Femur (tissue), 1 donor: Measurements from ENCODE around the gene GRIN2D.

Experiments used
- DNase-seq: peaks from one replicate; pipeline ENCODE4 v3.0.0-alpha.2; 2017

The GRIN2D gene

DNA sequence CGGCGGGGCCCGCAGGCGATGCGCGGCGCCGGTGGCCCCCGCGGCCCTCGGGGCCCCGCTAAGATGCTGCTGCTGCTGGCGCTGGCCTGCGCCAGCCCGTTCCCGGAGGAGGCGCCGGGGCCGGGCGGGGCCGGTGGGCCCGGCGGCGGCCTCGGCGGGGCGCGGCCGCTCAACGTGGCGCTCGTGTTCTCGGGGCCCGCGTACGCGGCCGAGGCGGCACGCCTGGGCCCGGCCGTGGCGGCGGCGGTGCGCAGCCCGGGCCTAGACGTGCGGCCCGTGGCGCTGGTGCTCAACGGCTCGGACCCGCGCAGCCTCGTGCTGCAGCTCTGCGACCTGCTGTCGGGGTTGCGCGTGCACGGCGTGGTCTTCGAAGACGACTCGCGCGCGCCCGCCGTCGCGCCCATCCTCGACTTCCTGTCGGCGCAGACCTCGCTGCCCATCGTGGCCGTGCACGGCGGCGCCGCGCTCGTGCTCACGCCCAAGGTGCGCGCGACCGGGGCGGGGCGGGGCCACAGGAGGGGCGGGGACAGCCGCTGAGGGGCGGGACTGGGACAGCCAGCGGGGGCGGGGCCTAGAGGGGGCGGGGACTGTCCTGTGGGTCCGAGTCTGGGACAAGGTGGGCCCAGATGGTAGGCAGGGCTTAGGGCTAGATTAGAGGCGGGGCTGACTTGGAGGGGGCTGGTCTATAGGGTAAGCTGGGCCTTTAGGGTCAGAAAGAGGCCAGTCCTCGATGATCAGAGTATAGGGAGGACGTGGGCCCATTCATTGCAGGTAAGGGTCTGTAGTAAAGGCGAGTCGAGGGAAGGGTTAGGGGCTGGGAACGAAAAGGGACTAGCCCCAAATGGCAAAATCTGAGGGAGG, 5.1 kb downstream of the GRIN2D start:
- peak; percentile 90 for DNase-seq

DNA sequence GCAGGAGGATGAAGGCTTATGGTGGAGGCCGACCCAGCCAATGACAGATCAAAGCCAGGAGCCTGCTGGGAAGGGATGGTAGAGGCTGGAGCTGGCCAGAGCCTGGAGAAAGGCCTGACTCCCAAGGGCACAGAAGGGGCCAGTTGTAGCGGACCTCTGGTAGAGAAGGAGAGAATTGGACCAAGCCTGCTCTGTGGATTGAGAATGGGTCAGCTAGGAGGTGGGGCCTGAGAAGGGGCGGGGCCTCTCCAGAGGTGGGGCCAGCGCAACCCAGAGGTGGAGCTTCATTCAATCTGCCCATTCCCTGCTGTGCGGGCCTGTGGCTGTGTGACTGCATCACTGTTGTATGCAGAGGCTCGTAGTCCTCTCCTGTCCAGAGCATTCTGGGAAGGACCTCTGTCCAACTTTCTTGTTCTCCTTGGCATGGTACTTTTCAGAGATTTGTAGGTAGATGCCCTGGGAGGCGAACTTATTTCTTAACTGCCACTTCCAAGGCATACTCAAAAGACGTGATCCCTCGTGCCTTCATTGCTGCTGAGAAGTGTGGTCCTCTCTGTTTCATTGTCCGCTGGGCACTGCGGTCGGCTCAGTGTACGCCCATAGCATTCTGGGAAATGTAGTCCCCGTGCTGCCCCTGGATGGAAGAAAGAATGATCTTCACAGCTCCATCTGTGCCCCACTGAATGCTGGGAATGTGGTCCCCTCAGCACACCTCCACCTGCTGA, 6.7 kb downstream of the GRIN2D start:
- peak; percentile 55 for DNase-seq

- DNase-seq = no peak
Measured at GRCh38 chr19:48401287-48401686, 7.8 kb downstream of the GRIN2D start.

- DNase-seq = peak; percentile 68
Measured at GRCh38 chr19:48403606-48404005, 10.1 kb downstream of the GRIN2D start.

- no peak for DNase-seq
Measured at GRCh38 chr19:48405010-48405659, 11.7 kb downstream of the GRIN2D start.

GRCh38 chr19:48405850-48406249, 12.4 kb downstream of the GRIN2D start:
- no peak for DNase-seq

DNA sequence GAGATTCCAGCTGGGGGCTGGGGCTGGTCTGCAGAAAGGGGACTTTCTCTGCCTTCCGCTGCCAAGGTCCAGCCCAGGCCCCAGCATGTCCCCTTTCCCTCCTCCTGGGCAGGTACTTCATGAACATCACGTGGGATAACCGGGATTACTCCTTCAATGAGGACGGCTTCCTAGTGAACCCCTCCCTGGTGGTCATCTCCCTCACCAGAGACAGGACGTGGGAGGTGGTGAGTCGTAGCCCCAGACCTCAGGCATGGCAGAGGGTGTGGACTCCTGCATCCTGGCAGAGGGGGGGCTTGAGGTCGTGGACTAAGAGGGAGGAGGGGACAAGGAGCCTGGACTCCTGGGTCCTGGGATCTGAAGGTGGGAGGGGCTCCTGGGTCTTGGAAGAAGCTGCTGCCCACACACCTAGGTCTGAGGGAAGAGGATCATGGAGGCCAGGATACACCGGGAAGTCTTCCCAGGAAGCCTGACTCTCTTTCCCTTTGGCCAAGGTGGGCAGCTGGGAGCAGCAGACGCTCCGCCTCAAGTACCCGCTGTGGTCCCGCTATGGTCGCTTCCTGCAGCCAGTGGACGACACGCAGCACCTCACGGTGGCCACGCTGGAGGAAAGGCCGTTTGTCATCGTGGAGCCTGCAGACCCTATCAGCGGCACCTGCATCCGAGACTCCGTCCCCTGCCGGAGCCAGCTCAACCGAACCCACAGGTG, 20.6 kb downstream of the GRIN2D start:
- DNase-seq = no peak

GRCh38 chr19:48415395-48415794, 21.9 kb downstream of the GRIN2D start:
- peak; percentile 76 for DNase-seq

GRCh38 chr19:48415806-48416221, 22.3 kb downstream of the GRIN2D start:
- no peak for DNase-seq

DNA sequence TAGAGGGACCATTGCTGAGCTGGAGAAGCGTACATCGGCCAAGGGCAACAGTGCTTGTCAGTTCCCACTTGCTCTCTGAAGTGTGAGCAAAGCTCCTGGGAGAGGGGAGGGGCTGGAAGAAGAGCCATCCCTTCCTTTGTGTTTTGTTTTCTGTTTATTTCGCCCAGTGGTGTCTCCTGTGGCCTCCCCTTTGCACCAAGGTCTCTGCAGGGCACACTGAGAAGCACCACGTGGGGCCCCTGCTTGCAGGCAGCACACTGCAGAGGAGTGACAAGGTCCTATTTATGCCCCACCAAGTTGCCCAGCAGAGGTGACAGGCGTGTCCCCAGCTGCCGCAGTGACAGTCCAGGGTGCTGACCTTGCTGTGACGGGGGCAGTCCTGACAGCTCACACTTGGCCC, 24.0 kb downstream of the GRIN2D start:
- DNase-seq = no peak

DNA sequence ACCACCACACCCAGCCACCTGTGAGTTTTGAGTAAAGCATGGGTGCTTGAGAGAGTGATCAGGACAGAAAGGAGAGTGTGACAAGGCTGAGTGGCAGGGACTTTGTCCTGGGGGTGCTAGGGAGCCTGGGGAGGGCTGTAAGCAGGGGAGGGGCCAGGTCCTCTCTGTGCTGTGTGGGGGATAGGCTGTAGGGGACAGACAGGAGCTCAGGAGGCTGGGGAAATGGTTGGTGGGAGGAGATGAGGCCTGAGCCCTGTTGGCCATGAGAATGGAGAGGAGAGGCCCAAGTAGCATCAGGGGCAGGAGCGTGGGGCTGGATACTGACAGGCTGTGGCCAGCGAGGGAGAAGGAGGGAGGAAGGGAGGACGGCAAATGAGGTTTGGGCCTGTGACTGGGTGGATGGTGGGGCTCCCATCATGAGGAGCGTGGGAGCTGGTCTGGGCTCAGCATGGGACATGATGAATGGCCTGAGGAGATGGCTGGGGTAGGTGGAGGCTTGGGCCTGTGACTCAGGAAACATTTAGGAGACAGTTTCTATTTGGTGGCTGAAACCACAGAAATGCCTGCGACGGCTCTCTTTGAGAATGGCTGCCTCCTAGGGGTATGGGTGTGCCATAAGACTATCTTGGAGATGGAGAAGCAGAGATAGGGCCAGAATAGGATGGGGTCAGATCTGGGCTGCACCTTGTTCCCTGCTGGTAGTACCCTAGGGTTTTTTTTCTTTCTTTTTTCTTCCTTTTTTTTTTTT, 25.0 kb downstream of the GRIN2D start:
- no peak for DNase-seq

- peak; percentile 66 for DNase-seq
Measured at GRCh38 chr19:48419158-48419920, 25.9 kb downstream of the GRIN2D start.

- no peak for DNase-seq
Measured at GRCh38 chr19:48421548-48421947, 28.1 kb downstream of the GRIN2D start.

DNA sequence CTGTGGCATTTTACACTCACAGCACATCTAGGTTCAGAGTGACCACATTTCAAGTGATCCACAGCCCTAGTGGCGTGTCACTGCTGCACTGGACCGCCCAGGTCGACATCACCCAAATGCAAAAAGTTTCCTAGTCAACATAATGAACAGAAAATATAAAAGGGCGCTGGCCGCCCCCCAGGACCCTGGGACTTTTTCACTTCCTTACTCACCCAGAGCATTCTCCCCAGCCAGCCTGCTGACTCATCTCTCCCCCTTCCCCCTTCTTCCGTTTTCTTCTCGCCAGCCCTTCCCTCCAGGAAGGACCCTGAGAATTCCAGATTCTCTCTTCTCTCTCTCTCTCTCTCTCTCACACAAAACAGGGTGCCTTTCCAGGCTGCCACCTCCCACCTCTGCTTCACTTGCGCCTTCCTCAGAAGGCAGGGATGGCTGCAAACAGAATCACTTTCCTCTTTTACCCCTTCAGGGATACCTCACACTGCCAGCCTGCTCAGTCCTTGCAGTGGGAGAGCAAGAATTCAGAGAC, 31.3 kb downstream of the GRIN2D start:
- DNase-seq = peak; percentile 53

DNA sequence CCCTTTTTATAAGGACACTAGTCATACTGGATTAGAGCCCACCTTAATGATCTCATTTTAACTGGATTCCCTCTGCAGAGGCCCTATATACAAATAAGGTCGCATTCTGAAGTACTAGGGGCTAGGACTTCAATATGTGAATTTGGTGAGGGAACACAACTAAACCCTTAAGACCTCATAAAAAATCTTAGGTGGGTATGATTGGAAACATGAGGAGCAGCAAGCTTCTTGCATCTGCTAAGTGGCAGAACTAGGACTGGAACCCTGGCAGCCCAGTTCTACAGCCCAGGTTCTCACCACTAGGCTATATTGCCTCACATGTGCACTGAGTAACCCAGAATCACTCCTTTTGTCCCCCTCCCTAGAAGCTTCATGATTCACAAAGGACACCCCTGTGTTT, 35.2 kb downstream of the GRIN2D start:
- DNase-seq = no peak

GRCh38 chr19:48433337-48433736, 39.9 kb downstream of the GRIN2D start:
- no peak for DNase-seq

DNA sequence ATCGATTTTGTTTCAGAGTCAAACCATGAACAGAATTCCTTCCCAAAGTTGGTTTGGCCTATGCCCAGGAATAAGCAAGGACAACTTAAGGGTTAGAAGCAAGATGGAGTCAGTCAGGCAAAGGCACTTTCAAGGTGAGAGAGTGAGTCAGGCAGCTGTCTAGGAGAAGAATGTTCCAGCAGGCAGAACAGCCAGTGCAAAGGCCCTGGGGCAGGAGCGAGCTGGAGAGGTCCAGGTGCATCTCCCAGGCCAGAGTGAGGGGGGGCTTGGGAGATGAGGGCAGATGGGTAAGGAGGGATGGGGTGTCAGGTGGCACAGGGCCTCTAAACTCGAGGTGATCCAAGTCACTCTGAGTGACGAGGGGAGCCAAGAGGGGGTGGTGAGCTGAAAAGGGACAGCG, 43.1 kb downstream of the GRIN2D start:
- DNase-seq = no peak

- DNase-seq = no peak
Measured at GRCh38 chr19:48441360-48442050, 48.0 kb downstream of the GRIN2D start.

DNA sequence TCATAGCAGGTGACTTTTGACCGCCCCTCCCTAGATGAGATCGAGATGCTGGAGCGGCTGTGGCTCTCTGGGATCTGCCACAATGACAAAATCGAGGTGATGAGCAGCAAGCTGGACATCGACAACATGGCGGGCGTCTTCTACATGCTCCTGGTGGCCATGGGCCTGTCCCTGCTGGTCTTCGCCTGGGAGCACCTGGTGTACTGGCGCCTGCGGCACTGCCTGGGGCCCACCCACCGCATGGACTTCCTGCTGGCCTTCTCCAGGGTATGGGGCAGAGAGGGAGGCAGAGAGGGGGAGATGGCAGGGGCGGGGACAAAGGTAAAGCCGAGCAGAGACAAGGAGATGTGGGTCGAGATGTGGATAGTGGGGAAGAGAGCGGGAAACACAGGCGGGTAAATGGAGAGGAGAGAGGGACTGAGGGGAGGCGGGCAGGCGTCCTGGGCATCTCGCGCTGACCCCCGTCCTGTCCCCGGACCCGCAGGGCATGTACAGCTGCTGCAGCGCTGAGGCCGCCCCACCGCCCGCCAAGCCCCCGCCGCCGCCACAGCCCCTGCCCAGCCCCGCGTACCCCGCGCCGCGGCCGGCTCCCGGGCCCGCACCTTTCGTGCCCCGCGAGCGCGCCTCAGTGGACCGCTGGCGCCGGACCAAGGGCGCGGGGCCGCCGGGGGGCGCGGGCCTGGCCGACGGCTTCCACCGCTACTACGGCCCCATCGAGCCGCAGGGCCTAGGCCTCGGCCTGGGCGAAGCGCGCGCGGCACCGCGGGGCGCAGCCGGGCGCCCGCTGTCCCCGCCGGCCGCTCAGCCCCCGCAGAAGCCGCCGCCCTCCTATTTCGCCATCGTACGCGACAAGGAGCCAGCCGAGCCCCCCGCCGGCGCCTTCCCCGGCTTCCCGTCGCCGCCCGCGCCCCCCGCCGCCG, 48.9 kb downstream of the GRIN2D start:
- DNase-seq = no peak
